ENCODE data around the gene IL34.

DNA sequence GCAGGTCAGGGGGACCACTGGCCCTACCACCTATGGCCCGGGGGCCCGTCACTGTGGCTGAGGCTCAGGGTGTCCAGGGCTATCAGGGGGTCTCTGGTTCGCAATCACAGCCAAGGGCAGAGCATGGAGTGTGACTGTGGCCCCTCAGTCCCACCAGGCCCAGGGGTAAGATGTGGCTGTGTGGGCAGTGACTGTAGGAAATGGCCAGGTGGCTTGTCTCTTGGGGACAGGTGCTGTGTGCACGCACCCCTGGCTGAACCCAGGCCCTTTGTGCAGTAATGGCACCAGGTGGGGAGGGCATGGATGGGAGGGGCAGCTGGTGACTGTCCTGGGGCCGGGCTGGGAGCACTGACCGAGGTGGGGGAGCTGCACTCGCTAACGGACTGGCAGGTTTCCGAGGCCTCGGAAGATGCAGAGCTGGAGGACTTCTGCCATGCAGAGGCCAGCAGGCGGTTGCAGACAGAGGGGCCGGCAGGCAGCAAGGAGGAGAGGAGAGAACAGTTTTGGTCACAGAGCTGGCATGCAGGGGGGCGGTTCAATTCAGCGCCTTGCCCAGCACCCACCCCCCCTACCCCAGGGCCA is 18.8 kb downstream of the IL34 start:
- TF ChIP-seq, protein P1, sequence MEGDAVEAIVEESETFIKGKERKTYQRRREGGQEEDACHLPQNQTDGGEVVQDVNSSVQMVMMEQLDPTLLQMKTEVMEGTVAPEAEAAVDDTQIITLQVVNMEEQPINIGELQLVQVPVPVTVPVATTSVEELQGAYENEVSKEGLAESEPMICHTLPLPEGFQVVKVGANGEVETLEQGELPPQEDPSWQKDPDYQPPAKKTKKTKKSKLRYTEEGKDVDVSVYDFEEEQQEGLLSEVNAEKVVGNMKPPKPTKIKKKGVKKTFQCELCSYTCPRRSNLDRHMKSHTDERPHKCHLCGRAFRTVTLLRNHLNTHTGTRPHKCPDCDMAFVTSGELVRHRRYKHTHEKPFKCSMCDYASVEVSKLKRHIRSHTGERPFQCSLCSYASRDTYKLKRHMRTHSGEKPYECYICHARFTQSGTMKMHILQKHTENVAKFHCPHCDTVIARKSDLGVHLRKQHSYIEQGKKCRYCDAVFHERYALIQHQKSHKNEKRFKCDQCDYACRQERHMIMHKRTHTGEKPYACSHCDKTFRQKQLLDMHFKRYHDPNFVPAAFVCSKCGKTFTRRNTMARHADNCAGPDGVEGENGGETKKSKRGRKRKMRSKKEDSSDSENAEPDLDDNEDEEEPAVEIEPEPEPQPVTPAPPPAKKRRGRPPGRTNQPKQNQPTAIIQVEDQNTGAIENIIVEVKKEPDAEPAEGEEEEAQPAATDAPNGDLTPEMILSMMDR (IDR thresholded peaks at IDR 0.05), result no peak
- TF ChIP-seq, protein P2, sequence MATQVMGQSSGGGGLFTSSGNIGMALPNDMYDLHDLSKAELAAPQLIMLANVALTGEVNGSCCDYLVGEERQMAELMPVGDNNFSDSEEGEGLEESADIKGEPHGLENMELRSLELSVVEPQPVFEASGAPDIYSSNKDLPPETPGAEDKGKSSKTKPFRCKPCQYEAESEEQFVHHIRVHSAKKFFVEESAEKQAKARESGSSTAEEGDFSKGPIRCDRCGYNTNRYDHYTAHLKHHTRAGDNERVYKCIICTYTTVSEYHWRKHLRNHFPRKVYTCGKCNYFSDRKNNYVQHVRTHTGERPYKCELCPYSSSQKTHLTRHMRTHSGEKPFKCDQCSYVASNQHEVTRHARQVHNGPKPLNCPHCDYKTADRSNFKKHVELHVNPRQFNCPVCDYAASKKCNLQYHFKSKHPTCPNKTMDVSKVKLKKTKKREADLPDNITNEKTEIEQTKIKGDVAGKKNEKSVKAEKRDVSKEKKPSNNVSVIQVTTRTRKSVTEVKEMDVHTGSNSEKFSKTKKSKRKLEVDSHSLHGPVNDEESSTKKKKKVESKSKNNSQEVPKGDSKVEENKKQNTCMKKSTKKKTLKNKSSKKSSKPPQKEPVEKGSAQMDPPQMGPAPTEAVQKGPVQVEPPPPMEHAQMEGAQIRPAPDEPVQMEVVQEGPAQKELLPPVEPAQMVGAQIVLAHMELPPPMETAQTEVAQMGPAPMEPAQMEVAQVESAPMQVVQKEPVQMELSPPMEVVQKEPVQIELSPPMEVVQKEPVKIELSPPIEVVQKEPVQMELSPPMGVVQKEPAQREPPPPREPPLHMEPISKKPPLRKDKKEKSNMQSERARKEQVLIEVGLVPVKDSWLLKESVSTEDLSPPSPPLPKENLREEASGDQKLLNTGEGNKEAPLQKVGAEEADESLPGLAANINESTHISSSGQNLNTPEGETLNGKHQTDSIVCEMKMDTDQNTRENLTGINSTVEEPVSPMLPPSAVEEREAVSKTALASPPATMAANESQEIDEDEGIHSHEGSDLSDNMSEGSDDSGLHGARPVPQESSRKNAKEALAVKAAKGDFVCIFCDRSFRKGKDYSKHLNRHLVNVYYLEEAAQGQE (IDR thresholded peaks at IDR 0.05; ENCODE audit: low read depth, low read length), result no peak
- TF ChIP-seq RAD21 (IDR thresholded peaks at IDR 0.05; ENCODE audit: low read length) (no peak), TCF12 (IDR thresholded peaks at IDR 0.05) (no peak), POLR2AphosphoS5 (IDR thresholded peaks at IDR 0.05; ENCODE audit: low read depth, low read length) (no peak), FOXM1 (IDR thresholded peaks at IDR 0.05; ENCODE audit: low read depth) (no peak), RFX5 (IDR thresholded peaks at IDR 0.05; ENCODE audit: low read length) (no peak), TAF1 (IDR thresholded peaks at IDR 0.05; ENCODE audit: borderline replicate concordance, low read depth, low read length) (no peak), SIN3A (IDR thresholded peaks at IDR 0.05; ENCODE audit: borderline replicate concordance, low read depth, low read length) (no peak), ELF1 (IDR thresholded peaks at IDR 0.05) (no peak)

Data from SK-N-SH (cell line).